CD8-positive, alpha-beta memory T cell (primary cell): ENCODE measurements around the gene UFD1. TPM values are rescaled to one million over a fixed set of nuclear protein-coding genes. Genes with fewer than 3 reads are reported as not detected.

Experiments used
- CTCF ChIA-PET: fragments of 350-600 bp; sonication (Branson Sonifier 250); formaldehyde crosslinking; loops from one replicate; lab custom pipeline; 2021; ENCODE audit warnings: antibody characterized with exemption; lab: Charles Lee
- POLR2A ChIA-PET: fragments of 350-600 bp; sonication (Branson Sonifier 250); formaldehyde crosslinking; loops from one replicate; lab custom pipeline; 2021; ENCODE audit warnings: antibody characterized with exemption; lab: Charles Lee
- DNase-seq, 5 donors: peaks; one replicate each; pipeline versions ENCODE4 v3.0.0 to v3.0.0-alpha.2; 2020 to 2022; ENCODE audit warnings: mixed read lengths in 1 of 5
- H3K27ac ChIP-seq: one replicate; pipeline ENCODE4 v1.7.0; 2013; ENCODE audit warnings: low read depth, mild to moderate bottlenecking, low read length, moderate library complexity
- H3K27me3 ChIP-seq: 2 replicates; pipeline ENCODE4 v1.7.0; 2013; ENCODE audit warnings: low read length, mild to moderate bottlenecking; ENCODE audit not compliant: insufficient read depth, poor library complexity, severe bottlenecking
- H3K36me3 ChIP-seq: 2 replicates; pipeline ENCODE4 v1.7.0; 2013; ENCODE audit warnings: mild to moderate bottlenecking, low read length, moderate library complexity; ENCODE audit not compliant: insufficient read depth
- H3K4me1 ChIP-seq: 2 replicates; pipeline ENCODE4 v1.7.0; 2013; ENCODE audit warnings: mild to moderate bottlenecking, low read length, moderate library complexity; ENCODE audit not compliant: insufficient read depth
- H3K4me3 ChIP-seq: 2 replicates; pipeline ENCODE4 v1.7.0; 2013; ENCODE audit warnings: mild to moderate bottlenecking, low read length
- H3K9me3 ChIP-seq: 2 replicates; pipeline ENCODE4 v1.7.0; 2013; ENCODE audit warnings: mild to moderate bottlenecking, low read length
- H3K27ac Mint-ChIP-seq, 8 donors: one replicate each; pipeline ENCODE4 v1.8.0; 2020 to 2021; ENCODE audit warnings: mixed read lengths in 8 of 8, mild to moderate bottlenecking in 6 of 8, inconsistent platforms in 3 of 8, moderate library complexity in 3 of 8
- H3K27me3 Mint-ChIP-seq, 2 donors: one replicate each; pipeline ENCODE4 v1.8.0; 2020 to 2021; ENCODE audit warnings: mixed read lengths in 2 of 2, mild to moderate bottlenecking in 1 of 2, moderate library complexity in 1 of 2
- H3K36me3 Mint-ChIP-seq, 3 donors: one replicate each; pipeline ENCODE4 v1.8.0; 2020 to 2021; ENCODE audit warnings: mixed read lengths in 3 of 3, inconsistent platforms in 1 of 3, mild to moderate bottlenecking in 1 of 3
- H3K4me1 Mint-ChIP-seq, 3 donors: one replicate each; pipeline ENCODE4 v1.8.0; 2020 to 2021; ENCODE audit warnings: mixed read lengths in 3 of 3, inconsistent platforms in 1 of 3, mild to moderate bottlenecking in 1 of 3
- H3K4me3 Mint-ChIP-seq, 7 donors: one replicate each; pipeline ENCODE4 v1.8.0; 2020 to 2021; ENCODE audit warnings: mixed read lengths in 7 of 7, mild to moderate bottlenecking in 6 of 7, moderate library complexity in 4 of 7, inconsistent platforms in 2 of 7
- H3K9me3 Mint-ChIP-seq, 5 donors: one replicate each; pipeline ENCODE4 v1.8.0; 2020 to 2022; ENCODE audit warnings: mixed read lengths in 5 of 5, mild to moderate bottlenecking in 3 of 5, moderate library complexity in 2 of 5, inconsistent platforms in 1 of 5
- polyA plus RNA-seq: library from polyadenylated mRNA; unstranded; fragments of 300-500 nt; fragmentation: Illumina TruSeq; gene quantifications from one replicate; pipeline ENCODE4 v1.2.3, GENCODE V29; 2021
- total RNA-seq, 2 experiments: library from RNA; stranded (reverse); gene quantifications; one replicate each; pipeline ENCODE4 v1.2.3, GENCODE V29; 2021

UFD1 gene
- total and polyA plus RNA-seq, 3 experiments from 2014 or later = 82.7 to 88.8 (median 87.3) TPM

DNA sequence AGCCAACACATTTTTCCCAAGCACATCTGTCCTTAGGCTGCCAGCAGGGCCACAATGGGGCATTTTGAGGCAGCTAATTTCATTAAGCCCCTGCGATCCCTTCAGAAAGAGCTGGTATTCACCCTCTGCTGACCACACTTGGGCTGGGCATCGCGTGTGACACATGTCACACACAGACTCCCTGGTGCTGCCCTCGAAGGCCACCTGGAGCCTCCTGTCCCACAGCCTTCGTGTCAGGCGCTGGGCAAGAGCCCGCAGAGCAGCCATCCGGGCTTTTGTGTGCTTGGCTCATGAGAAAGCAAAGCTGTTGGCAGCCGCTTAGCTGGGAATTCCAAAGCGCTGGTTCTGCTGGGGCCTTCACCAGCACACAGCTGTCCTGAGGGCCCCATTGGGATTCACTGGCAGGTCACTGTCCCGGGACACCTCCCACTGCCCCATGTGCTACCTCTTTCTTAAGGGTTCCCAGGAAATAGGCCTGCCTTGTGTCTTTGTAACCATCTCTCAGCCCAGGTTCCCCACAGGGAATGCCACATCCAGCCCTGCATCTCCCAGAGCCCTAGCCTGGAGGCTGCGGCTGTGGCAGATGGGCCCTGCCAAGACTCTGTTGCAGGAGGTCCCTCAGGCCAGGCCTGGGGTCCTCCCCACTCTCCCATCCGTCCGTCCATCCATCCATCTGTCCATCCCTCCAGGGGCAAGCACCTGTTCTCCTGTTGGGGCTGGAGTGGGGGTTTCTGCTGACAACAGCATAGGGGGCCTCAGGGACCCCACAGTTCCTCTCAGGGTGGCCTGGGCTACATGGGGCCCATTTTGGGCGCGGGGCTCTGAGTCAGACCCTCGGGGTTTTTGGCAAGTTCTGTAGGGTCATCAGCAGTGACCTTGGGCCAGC, 40.3 kb upstream of the UFD1 start:
- POLR2A ChIA-PET = no interaction called here
- Mint-ChIP-seq H3K27ac (no peak overlapping the region), H3K4me1 (peaks cover 0 to 2% (median 1%) of the 10 kb centered on the region in 3 donors), H3K9me3 (no peaks in the 10 kb centered on the region), H3K4me3 (no peak overlapping the region), H3K36me3 (no peaks in the 10 kb centered on the region), H3K27me3 (peaks cover 2 to 7% of the 10 kb centered on the region in 2 donors)
- no peak for DNase-seq
- Histone ChIP-seq H3K4me3 (no peak overlapping the region), H3K4me1 (no peaks in the 10 kb centered on the region), H3K36me3 (no peaks in the 10 kb centered on the region), H3K27me3 (no peaks in the 10 kb centered on the region), H3K9me3 (no peaks in the 10 kb centered on the region), H3K27ac (no peak overlapping the region)
- CTCF ChIA-PET = no interaction called here

DNA sequence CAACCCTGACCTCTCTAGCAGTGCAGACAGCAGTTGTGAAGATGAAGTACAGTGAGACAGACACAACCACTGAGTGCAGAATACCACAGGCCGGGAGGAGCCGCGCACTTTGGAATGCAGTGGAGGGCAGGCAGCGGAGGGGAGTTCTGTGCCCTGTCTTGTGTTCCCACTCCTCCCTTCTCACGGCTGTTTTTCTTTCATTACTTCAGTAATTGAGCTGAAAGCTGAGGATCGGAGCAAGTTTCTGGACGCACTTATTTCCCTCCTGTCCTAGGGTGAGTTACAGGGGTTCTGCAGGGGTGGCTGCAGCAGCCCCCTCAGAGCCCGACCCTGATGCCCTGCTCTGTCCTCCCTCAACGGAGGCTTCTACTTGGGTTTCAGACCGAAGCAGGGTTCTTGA, 39.6 kb upstream of the UFD1 start:
- no peak for DNase-seq
- Histone ChIP-seq H3K4me1 (no peaks in the 10 kb centered on the region), H3K27me3 (no peaks in the 10 kb centered on the region), H3K36me3 (no peaks in the 10 kb centered on the region), H3K27ac (no peak overlapping the region), H3K4me3 (no peak overlapping the region), H3K9me3 (no peaks in the 10 kb centered on the region)
- ChIA-PET CTCF (no interaction called here), POLR2A (no interaction called here)
- H3K27me3 Mint-ChIP-seq = peaks cover 1 to 7% of the 10 kb centered on the region in 2 donors
- H3K36me3 Mint-ChIP-seq = no peaks in the 10 kb centered on the region
- no peaks in the 10 kb centered on the region for H3K9me3 Mint-ChIP-seq
- no peak overlapping the region for H3K4me3 Mint-ChIP-seq
- peaks cover 0 to 2% (median 1%) of the 10 kb centered on the region in 3 donors for H3K4me1 Mint-ChIP-seq
- no peak overlapping the region for H3K27ac Mint-ChIP-seq

DNA sequence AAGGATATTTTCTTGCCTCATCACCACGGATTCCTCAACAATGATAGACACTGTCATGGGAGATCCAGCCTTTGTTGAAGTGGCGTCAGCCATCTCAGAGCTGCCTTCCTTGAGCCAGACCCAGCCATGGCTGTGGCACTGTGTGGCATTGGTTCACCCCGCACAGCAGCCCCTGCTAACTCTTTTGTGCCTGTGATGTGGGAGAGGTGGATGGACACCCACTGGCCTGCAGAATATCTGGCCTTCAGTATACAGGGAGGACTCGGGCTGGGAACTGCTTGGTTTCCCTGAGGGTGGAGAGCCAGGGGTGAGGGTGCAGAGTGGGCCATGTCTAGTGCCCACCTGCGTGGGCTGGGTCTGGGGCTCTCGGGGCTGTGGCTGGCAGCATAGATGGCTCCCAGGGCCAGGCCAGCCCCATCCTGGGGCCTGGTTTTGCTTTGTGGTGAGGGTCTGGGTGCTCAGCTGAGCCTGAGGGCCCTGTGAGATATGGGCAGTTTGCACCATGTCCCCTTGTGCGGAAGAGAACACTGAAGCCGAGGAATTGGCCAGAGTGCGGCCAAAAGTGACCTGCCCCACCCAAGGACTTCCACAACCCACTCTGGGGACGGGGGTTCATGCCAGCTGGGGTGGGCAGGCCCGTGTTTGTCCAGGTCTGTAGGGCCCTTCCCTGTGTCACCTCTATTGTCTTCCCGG, 39.1 kb upstream of the UFD1 start:
- H3K9me3 ChIP-seq = no peaks in the 10 kb centered on the region
- POLR2A ChIA-PET = no interaction called here
- Mint-ChIP-seq H3K9me3 (no peaks in the 10 kb centered on the region), H3K4me3 (no peak overlapping the region), H3K27me3 (peaks cover 0 to 5% of the 10 kb centered on the region in 2 donors), H3K36me3 (no peaks in the 10 kb centered on the region), H3K4me1 (peaks cover 0 to 1% (median 0%) of the 10 kb centered on the region in 3 donors), H3K27ac (no peak overlapping the region)
- no peaks in the 10 kb centered on the region for H3K27me3 ChIP-seq
- H3K36me3 ChIP-seq = no peaks in the 10 kb centered on the region
- H3K27ac ChIP-seq = no peak overlapping the region
- CTCF ChIA-PET = no interaction called here
- H3K4me1 ChIP-seq = no peaks in the 10 kb centered on the region
- H3K4me3 ChIP-seq = no peak overlapping the region
- DNase-seq = no peak

DNA sequence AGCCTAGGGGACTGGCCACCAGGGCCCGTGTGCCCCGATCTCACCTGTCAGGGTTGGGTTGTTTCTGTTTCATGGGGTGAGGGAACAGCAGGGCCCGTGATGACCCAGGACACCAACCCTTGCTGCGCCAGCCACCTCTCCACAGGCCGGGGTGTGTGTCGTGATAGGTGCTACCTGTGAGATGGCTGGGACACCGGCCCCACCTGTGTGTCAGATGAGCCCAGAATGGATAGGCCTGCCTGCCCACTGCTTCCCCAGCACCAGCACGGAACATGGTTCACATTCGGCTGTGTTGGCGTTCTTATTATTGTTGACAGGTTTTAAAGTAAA, 38.1 kb upstream of the UFD1 start:
- CTCF ChIA-PET = no interaction called here

DNA sequence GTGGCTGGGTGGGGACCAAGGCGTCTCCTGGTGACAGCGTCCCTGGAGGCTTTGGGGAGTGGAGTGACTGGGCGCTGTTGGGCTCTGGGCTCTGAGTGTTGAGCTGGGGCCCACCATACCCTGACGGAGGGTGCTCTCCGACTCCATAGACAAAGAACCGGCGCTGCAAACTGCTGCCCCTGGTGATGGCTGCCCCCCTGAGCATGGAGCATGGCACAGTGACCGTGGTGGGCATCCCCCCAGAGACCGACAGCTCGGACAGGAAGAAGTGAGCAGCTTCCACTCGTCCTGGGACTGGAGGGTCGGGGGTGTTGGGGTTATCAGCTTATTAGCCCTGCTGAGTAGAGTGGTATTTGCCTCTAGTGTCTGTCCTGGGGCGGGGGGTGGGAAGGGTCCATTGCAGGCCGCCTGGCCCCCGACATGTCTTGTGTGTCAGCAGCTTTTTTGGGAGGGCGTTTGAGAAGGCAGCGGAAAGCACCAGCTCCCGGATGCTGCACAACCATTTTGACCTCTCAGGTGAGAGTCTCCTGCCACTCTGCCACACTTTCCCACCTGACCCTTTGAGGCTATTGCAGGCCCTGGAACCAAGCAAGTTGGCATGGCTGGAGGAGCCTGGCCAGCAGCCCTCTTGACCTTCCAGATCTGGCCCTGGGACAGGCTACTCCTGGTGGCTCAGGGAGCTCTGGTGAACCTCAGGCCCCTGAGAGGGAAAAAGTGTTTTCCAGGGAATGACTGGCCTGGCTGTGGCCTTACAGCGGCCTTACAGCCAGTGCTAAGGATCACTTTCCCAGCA, 37.6 kb upstream of the UFD1 start:
- no peak for DNase-seq
- POLR2A ChIA-PET = no interaction called here
- Histone ChIP-seq H3K27ac (no peak overlapping the region), H3K27me3 (no peaks in the 10 kb centered on the region), H3K4me3 (no peak overlapping the region), H3K9me3 (no peaks in the 10 kb centered on the region), H3K36me3 (no peaks in the 10 kb centered on the region), H3K4me1 (no peaks in the 10 kb centered on the region)
- Mint-ChIP-seq H3K9me3 (no peaks in the 10 kb centered on the region), H3K27ac (no peak overlapping the region), H3K27me3 (no peaks in the 10 kb centered on the region), H3K4me1 (no peaks in the 10 kb centered on the region), H3K4me3 (no peak overlapping the region), H3K36me3 (no peaks in the 10 kb centered on the region)
- CTCF ChIA-PET = no interaction called here

More for the DNA sequence above, 38.1 kb upstream of the UFD1 start:
- Mint-ChIP-seq H3K27ac (no peak overlapping the region), H3K4me1 (no peaks in the 10 kb centered on the region), H3K4me3 (no peak overlapping the region), H3K36me3 (no peaks in the 10 kb centered on the region), H3K27me3 (no peaks in the 10 kb centered on the region), H3K9me3 (no peaks in the 10 kb centered on the region)
- Histone ChIP-seq H3K27me3 (no peaks in the 10 kb centered on the region), H3K36me3 (no peaks in the 10 kb centered on the region), H3K27ac (no peak overlapping the region), H3K4me1 (no peaks in the 10 kb centered on the region), H3K4me3 (no peak overlapping the region), H3K9me3 (no peaks in the 10 kb centered on the region)
- POLR2A ChIA-PET = no interaction called here
- no peak for DNase-seq

DNA sequence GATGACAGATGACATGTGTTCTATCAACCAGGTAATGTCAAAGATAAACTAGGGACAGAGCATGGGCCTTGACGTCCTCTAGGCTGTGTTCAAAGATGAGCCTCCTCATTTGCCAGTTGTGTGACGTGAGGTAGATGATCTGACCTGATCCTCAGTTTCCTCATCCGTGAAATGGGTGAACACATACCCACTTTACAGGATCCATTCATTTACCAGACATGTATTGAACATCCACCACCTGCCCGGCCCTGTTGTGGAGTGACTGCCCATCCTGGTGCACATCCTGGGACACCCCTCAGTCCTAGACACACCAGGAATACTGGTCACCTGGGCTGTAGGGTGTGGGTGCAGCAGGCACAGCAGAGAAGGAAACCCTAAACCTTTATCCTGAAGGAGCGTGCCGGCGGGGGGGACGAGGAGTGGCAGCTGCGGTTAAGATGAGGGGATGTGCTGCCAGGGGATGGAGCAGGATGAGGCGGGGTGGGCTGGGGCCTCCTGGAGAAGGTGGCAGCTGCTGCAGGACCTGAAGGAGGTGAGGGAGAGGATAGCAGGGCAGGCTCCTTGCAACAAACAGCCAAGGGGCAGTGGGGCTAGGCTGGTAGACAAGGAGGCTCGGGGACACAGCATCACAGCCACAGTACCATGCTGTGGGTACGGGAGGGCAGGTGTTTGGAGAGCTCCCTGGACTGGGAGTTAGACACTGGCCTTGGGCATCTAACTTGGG, 36.8 kb upstream of the UFD1 start:
- DNase-seq = no peak
- Mint-ChIP-seq H3K27me3 (no peaks in the 10 kb centered on the region), H3K4me1 (no peaks in the 10 kb centered on the region), H3K27ac (no peak overlapping the region), H3K4me3 (no peak overlapping the region), H3K36me3 (no peaks in the 10 kb centered on the region), H3K9me3 (no peaks in the 10 kb centered on the region)
- Histone ChIP-seq H3K4me1 (no peaks in the 10 kb centered on the region), H3K36me3 (no peaks in the 10 kb centered on the region), H3K9me3 (no peaks in the 10 kb centered on the region), H3K4me3 (no peak overlapping the region), H3K27ac (no peak overlapping the region), H3K27me3 (no peaks in the 10 kb centered on the region)
- POLR2A ChIA-PET = no interaction called here
- CTCF ChIA-PET = no interaction called here

DNA sequence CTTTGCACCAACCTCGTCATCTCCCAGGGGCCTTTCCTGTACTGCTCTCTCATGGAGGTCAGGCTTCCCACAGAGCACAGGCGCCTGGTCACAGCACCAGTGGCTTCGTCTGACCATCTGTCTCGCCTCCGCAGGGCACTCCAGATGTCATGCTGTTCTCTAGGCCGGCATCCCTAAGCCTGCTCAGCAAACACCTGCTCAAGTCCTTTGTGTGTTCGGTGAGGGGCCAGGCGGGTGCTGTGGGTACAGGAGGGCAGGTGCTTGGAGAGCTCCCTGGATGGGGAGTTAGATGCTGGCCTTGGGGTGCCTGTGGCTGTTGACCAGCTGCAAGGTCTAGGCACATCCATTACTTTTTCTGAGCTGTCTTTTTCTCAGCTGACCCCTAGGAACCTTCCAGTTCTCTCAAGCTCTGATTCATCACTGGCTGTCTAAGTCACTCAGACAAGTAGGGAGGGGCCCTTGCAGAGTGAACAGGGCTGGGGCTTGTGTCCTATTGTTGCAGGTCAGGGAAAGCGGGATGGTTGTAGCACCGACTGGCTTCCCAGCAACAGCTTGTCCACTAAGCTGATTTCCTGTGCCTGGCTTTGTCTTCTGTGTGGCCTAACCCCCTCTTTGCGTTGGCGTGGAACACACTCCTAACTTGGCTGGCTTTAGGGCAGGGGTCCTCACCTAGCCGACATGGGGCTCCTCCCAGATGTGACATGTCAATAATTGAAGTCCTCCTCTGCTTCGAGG, 36.0 kb upstream of the UFD1 start:
- H3K4me1 Mint-ChIP-seq = no peaks in the 10 kb centered on the region
- no peaks in the 10 kb centered on the region for H3K36me3 Mint-ChIP-seq
- no peaks in the 10 kb centered on the region for H3K9me3 Mint-ChIP-seq
- H3K4me3 ChIP-seq = no peak overlapping the region
- no peaks in the 10 kb centered on the region for H3K4me1 ChIP-seq
- no peak overlapping the region for H3K4me3 Mint-ChIP-seq
- ChIA-PET CTCF (no interaction called here), POLR2A (no interaction called here)
- DNase-seq = no peak
- peak overlapping the region in 1 of 8 donors; percentile 8 for H3K27ac Mint-ChIP-seq
- H3K27me3 Mint-ChIP-seq = no peaks in the 10 kb centered on the region
- no peaks in the 10 kb centered on the region for H3K27me3 ChIP-seq
- no peaks in the 10 kb centered on the region for H3K36me3 ChIP-seq
- no peak overlapping the region for H3K27ac ChIP-seq
- H3K9me3 ChIP-seq = no peaks in the 10 kb centered on the region
